HCT116 (cell line): ENCODE data around the gene MTFR1L. TPM values are rescaled to one million over a fixed set of nuclear protein-coding genes. Genes with fewer than 3 reads are reported as not detected.
A peak's percentile ranks its signal among the peaks of the same experiment; 100 is the strongest.

Source experiments
- ATAC-seq: fragments of 200-7000 bp; cut with Tn5 transposase; 2 replicates; pipeline ENCODE4 v1.9.1; 2020; ENCODE audit warnings: mild to moderate bottlenecking, moderate library complexity
- BruUV-seq: library from RNA; stranded (reverse); fragments of 400-500 nt; replicated peaks from 2 replicates; lab custom pipeline; 2021; lab: Mats Ljungman, UMichigan
- CTCF ChIA-PET: fragments of 300-600 bp; sonication (Branson Sonifier 250); formaldehyde crosslinking; loops from one replicate; lab custom pipeline; 2021; ENCODE audit warnings: antibody characterized with exemption; lab: Charles Lee
- POLR2A ChIA-PET: fragments of 300-600, 350-600 bp; sonication (Branson Sonifier 250); formaldehyde crosslinking; loops from one replicate; lab custom pipeline; 2021; ENCODE audit warnings: antibody characterized with exemption; lab: Charles Lee
- RAD21 ChIA-PET, 2 experiments: fragments of 300-600 bp; sonication (Branson Sonifier 250); formaldehyde crosslinking; loops; one replicate each; lab custom pipeline; 2023; ENCODE audit warnings: low total read pairs in 2 of 2; ENCODE audit not compliant: uncharacterized antibody in 2 of 2, unreplicated experiment in 2 of 2, low non-redundant PET in 1 of 2; lab: Charles Lee
- DNase-seq: peaks from one replicate; pipeline ENCODE4 v3.0.0-alpha.2; 2010; ENCODE audit warnings: low read depth, low spot score
- H2AFZ ChIP-seq: fragments of 200-600 bp; shearing (Covaris generic), sonication (generic); 2 replicates; pipeline ENCODE4 v1.6.1; 2017; ENCODE audit warnings: low read depth, mixed run types, mixed read lengths, antibody characterized with exemption, low read length; ENCODE audit not compliant: poor library complexity, severe bottlenecking
- H3K27ac ChIP-seq: 2 replicates; pipeline ENCODE4 v1.5.1; 2012; ENCODE audit warnings: low read depth, low read length
- H3K27me3 ChIP-seq: fragments of 200-600 bp; sonication (generic); 2 replicates; pipeline ENCODE4 v1.6.1; 2016; ENCODE audit warnings: mixed run types, low read length, mixed read lengths; ENCODE audit not compliant: insufficient read depth
- H3K36me3 ChIP-seq, 2 experiments: fragments of 200-500 bp in 1 of 2; fragments of 200-600 bp in 1 of 2; sonication (Bioruptor generic) in 1 of 2; sonication (generic) in 1 of 2; 2 replicates each; pipeline versions ENCODE4 v1.5.1 to v1.6.1; 2014 to 2016; ENCODE audit warnings: low read length in 2 of 2, inconsistent platforms in 1 of 2, mixed read lengths in 1 of 2, mixed run types in 1 of 2; ENCODE audit not compliant: insufficient read depth in 2 of 2, control insufficient read depth in 1 of 2
- H3K4me1 ChIP-seq, 2 experiments: fragments of 200-600 bp in 1 of 2; sonication (generic) in 1 of 2; 2 replicates each; pipeline versions ENCODE4 v1.5.1 to v1.6.1; 2012 to 2017; ENCODE audit warnings: low read length in 2 of 2, inconsistent platforms in 1 of 2, mild to moderate bottlenecking in 1 of 2, mixed read lengths in 1 of 2, mixed run types in 1 of 2, moderate library complexity in 1 of 2; ENCODE audit not compliant: insufficient read depth in 2 of 2, control insufficient read depth in 1 of 2
- H3K4me2 ChIP-seq: fragments of 200-600 bp; sonication (generic); 2 replicates; pipeline ENCODE4 v1.6.1; 2017; ENCODE audit warnings: mixed run types, low read length, mixed read lengths
- H3K4me3 ChIP-seq, 2 experiments: fragments of 200-600 bp in 1 of 2; sonication (generic) in 1 of 2; replicated peaks in 1 of 2; 2 replicates each; pipeline ENCODE4 v1.5.1; 2011 to 2016; ENCODE audit warnings: low read length in 2 of 2, control low read depth in 1 of 2, low read depth in 1 of 2, mild to moderate bottlenecking in 1 of 2, mixed read lengths in 1 of 2, mixed run types in 1 of 2
- H3K79me2 ChIP-seq: fragments of 200-600 bp; sonication (generic); 2 replicates; pipeline ENCODE4 v1.6.1; 2017; ENCODE audit warnings: mild to moderate bottlenecking, mixed run types, low read length, moderate library complexity, mixed read lengths; ENCODE audit not compliant: insufficient read depth
- H3K9ac ChIP-seq: fragments of 200-600 bp; sonication (generic); 2 replicates; pipeline ENCODE4 v1.6.1; 2016; ENCODE audit warnings: low read length, mixed read lengths
- H3K9me2 ChIP-seq: fragments of 200-600 bp; sonication (generic), shearing (Covaris generic); 2 replicates; pipeline ENCODE4 v1.6.1; 2017; ENCODE audit warnings: mixed run types, mild to moderate bottlenecking, moderate library complexity; ENCODE audit not compliant: insufficient read depth
- H3K9me3 ChIP-seq, 2 experiments: fragments of 200-500 bp in 1 of 2; fragments of 200-600 bp in 1 of 2; sonication (Bioruptor generic) in 1 of 2; sonication (generic) in 1 of 2; 2 replicates each; pipeline ENCODE4 v1.6.1; 2014 to 2017; ENCODE audit warnings: low read length in 2 of 2, mixed read lengths in 2 of 2, inconsistent platforms in 1 of 2, low read depth in 1 of 2, mild to moderate bottlenecking in 1 of 2, mixed run types in 1 of 2, moderate library complexity in 1 of 2; ENCODE audit not compliant: control insufficient read depth in 1 of 2, insufficient read depth in 1 of 2
- H4K20me1 ChIP-seq: fragments of 200-600 bp; sonication (generic), shearing (Covaris generic); 2 replicates; pipeline ENCODE4 v1.6.1; 2017; ENCODE audit warnings: mixed run types, mild to moderate bottlenecking, moderate library complexity; ENCODE audit not compliant: insufficient read depth
- CBX3 ChIP-seq: IDR thresholded peaks from 2 replicates; pipeline ENCODE4 v1.6.1; 2012; ENCODE audit warnings: low read depth
- EGR1 ChIP-seq: IDR thresholded peaks from 2 replicates; pipeline ENCODE4 v1.6.1; 2012; ENCODE audit warnings: low read depth
- EZH2 ChIP-seq: fragments of 200-600 bp; sonication (generic); IDR thresholded peaks from 2 replicates; pipeline ENCODE4 v1.6.1; 2017; ENCODE audit warnings: antibody characterized with exemption, mixed run types
- EZH2phosphoT487 ChIP-seq: fragments of 200-600 bp; IDR thresholded peaks from 2 replicates; pipeline ENCODE4 v1.6.1; 2018; ENCODE audit warnings: antibody characterized with exemption, borderline replicate concordance
- FOSL1 ChIP-seq: IDR thresholded peaks from 2 replicates; pipeline ENCODE4 v1.6.1; 2012; ENCODE audit warnings: low read depth
- JUND ChIP-seq: IDR thresholded peaks from 2 replicates; pipeline ENCODE4 v1.6.1; 2012
- POLR2A ChIP-seq: IDR thresholded peaks from 2 replicates; pipeline ENCODE4 v1.7.0; 2011; ENCODE audit warnings: borderline replicate concordance; ENCODE audit not compliant: insufficient read depth, insufficient read length; ENCODE audit errors: extremely low read depth
- POLR2AphosphoS5 ChIP-seq: IDR thresholded peaks from 2 replicates; pipeline ENCODE4 v1.6.1; 2011; ENCODE audit warnings: mild to moderate bottlenecking, low read depth, low read length, moderate library complexity
- RAD21 ChIP-seq: IDR thresholded peaks from 2 replicates; pipeline ENCODE4 v1.6.1; 2012; ENCODE audit warnings: low read depth, mild to moderate bottlenecking
- SP1 ChIP-seq: IDR thresholded peaks from 2 replicates; pipeline ENCODE4 v1.6.1; 2012; ENCODE audit warnings: low read depth
- TCF7L2 ChIP-seq: IDR thresholded peaks from 2 replicates; pipeline ENCODE4 v1.7.0; 2011; ENCODE audit warnings: borderline replicate concordance, inconsistent platforms; ENCODE audit not compliant: insufficient read depth, insufficient read length; ENCODE audit errors: extremely low read depth
- YY1 ChIP-seq: IDR thresholded peaks from 2 replicates; pipeline ENCODE4 v1.6.1; 2011; ENCODE audit warnings: low read length, low read depth, moderate library complexity, mild to moderate bottlenecking; ENCODE audit not compliant: insufficient replicate concordance; ENCODE audit errors: extremely low read depth
- ZFX ChIP-seq: fragments of 450-650 bp; IDR thresholded peaks from 2 replicates; pipeline ENCODE4 v1.6.1; 2017
- ZNF274 ChIP-seq: fragments of 200-500 bp; sonication (Bioruptor generic); IDR thresholded peaks from 2 replicates; pipeline ENCODE4 v1.6.1; 2014; ENCODE audit warnings: mild to moderate bottlenecking, low read depth, low read length, inconsistent platforms
- intact Hi-C: fragments of 100-400 bp; cut with micrococcal nuclease; formaldehyde crosslinking; loops from 2 replicates; pipeline ENCODE4 v1.10.0; 2022
- total RNA-seq: library from RNA; stranded (reverse); gene quantifications from one replicate; pipeline ENCODE4 v1.2.1, GENCODE V29; 2021; ENCODE audit not compliant: unreplicated experiment
- TF ChIP-seq, protein P1 (sequence below): IDR thresholded peaks from 2 replicates; pipeline ENCODE4 v1.6.1; 2012; ENCODE audit warnings: low read depth
- TF ChIP-seq, protein P2 (sequence below), 3 experiments: fragments of 200-600 bp in 1 of 3; sonication (generic) in 1 of 3; IDR thresholded peaks in 2 of 3; conservative IDR thresholded peaks in 1 of 3; 2 replicates each; pipeline ENCODE4 v1.5.1; 2012 to 2017; ENCODE audit warnings: low read depth in 2 of 3, low read length in 2 of 3, antibody characterized with exemption in 1 of 3, borderline replicate concordance in 1 of 3, control low read depth in 1 of 3, mild to moderate bottlenecking in 1 of 3, mixed read lengths in 1 of 3, mixed run types in 1 of 3, moderate library complexity in 1 of 3; ENCODE audit not compliant: insufficient read depth in 1 of 3
- TF ChIP-seq, protein P3 (sequence below): IDR thresholded peaks from 2 replicates; pipeline ENCODE4 v1.6.1; 2011; ENCODE audit warnings: mild to moderate bottlenecking, low read length, moderate library complexity; ENCODE audit not compliant: insufficient replicate concordance; ENCODE audit errors: extremely low read depth
- TF ChIP-seq, protein P4 (sequence below): IDR thresholded peaks from 2 replicates; pipeline ENCODE4 v1.6.1; 2012
- TF ChIP-seq, protein P5 (sequence below): IDR thresholded peaks from 2 replicates; pipeline ENCODE4 v1.6.1; 2012

The MTFR1L gene
- total RNA-seq, 1 experiment from 2014 or later = 35.8 TPM

DNA sequence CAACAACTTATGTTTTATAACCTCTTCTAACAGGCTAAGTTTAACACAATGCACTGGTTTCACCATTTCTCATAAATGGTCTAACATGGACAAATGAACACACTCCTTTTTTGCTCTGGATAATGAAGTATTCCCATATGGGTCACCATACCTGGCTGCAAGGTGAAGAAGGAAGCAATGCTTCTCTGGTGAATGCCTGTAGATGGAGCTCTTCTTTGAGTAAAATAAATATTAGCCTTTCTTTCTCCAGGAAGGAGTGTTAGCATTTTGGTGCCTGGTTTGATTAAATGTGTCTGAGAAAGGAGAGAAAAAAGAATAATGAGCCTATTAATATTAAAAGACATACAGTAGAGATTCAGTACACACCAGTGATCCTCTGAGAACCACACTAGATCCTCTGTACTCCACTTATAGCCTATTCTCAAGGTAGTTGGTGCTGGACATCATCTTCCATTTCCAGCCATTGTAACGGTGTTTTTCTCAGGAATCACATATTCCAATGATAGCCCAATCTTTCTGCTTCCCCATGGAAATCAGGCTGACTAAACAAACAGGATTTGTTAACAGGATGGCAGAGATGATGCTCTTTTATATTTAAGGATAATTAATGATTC is 17.6 kb downstream of the MTFR1L start:
- Histone ChIP-seq H3K9ac (no peak overlapping the region), H4K20me1 (no peaks in the 10 kb centered on the region), H3K79me2 (peaks cover 92% of the 10 kb centered on the region), H3K27me3 (no peaks in the 10 kb centered on the region), H3K4me2 (no peak overlapping the region), H2AFZ (no peak overlapping the region), H3K4me3 (no peak overlapping the region), H3K27ac (no peak overlapping the region), H3K9me2 (no peaks in the 10 kb centered on the region), H3K36me3 (peaks cover 15 to 22% of the 10 kb centered on the region in 2 experiments; a peak in 3 of 4 replicates), H3K4me1 (peaks cover 0 to 3% of the 10 kb centered on the region in 2 experiments; a peak in 1 of 4 replicates), H3K9me3 (no peaks in the 10 kb centered on the region)
- intact Hi-C loops = loop anchor here (1.0 kb wide), 2 partner anchors 53 to 161 kb away; partner anchors contain the start of gene PAFAH2
- POLR2A ChIA-PET = interaction anchor here (1.5 kb wide), 1 partner anchor 12 kb away, joined by 3 read pairs; no protein-coding TSS in a partner anchor
- ATAC-seq (peak; percentile 88), DNase-seq (no peak)
- CTCF ChIA-PET = interaction anchor here (0.7 to 1.3 kb wide), 9 partner anchors 8 to 554 kb away, joined by 3 to 7 read pairs (median 3); partner anchors contain the start of genes MTFR1L, PAFAH2 and PAQR7
- no TSS peak for BruUV-seq
- RAD21 ChIA-PET = interaction anchor here in 1 of 2 experiments (1.0 kb wide), 1 partner anchor 53 kb away, joined by 3 read pairs; no protein-coding TSS in a partner anchor
- TF ChIP-seq ZNF274 (no peak), FOSL1 (no peak), POLR2A (no peak), EZH2phosphoT487 (no peak), YY1 (peak; percentile 7), EGR1 (no peak), EZH2 (no peak), POLR2AphosphoS5 (no peak), SP1 (no peak), TCF7L2 (no peak), CBX3 (no peak), JUND (no peak), RAD21 (peak; percentile 82), ZFX (no peak)
- TF ChIP-seq, protein P1, sequence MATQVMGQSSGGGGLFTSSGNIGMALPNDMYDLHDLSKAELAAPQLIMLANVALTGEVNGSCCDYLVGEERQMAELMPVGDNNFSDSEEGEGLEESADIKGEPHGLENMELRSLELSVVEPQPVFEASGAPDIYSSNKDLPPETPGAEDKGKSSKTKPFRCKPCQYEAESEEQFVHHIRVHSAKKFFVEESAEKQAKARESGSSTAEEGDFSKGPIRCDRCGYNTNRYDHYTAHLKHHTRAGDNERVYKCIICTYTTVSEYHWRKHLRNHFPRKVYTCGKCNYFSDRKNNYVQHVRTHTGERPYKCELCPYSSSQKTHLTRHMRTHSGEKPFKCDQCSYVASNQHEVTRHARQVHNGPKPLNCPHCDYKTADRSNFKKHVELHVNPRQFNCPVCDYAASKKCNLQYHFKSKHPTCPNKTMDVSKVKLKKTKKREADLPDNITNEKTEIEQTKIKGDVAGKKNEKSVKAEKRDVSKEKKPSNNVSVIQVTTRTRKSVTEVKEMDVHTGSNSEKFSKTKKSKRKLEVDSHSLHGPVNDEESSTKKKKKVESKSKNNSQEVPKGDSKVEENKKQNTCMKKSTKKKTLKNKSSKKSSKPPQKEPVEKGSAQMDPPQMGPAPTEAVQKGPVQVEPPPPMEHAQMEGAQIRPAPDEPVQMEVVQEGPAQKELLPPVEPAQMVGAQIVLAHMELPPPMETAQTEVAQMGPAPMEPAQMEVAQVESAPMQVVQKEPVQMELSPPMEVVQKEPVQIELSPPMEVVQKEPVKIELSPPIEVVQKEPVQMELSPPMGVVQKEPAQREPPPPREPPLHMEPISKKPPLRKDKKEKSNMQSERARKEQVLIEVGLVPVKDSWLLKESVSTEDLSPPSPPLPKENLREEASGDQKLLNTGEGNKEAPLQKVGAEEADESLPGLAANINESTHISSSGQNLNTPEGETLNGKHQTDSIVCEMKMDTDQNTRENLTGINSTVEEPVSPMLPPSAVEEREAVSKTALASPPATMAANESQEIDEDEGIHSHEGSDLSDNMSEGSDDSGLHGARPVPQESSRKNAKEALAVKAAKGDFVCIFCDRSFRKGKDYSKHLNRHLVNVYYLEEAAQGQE = no peak
- TF ChIP-seq, protein P2, sequence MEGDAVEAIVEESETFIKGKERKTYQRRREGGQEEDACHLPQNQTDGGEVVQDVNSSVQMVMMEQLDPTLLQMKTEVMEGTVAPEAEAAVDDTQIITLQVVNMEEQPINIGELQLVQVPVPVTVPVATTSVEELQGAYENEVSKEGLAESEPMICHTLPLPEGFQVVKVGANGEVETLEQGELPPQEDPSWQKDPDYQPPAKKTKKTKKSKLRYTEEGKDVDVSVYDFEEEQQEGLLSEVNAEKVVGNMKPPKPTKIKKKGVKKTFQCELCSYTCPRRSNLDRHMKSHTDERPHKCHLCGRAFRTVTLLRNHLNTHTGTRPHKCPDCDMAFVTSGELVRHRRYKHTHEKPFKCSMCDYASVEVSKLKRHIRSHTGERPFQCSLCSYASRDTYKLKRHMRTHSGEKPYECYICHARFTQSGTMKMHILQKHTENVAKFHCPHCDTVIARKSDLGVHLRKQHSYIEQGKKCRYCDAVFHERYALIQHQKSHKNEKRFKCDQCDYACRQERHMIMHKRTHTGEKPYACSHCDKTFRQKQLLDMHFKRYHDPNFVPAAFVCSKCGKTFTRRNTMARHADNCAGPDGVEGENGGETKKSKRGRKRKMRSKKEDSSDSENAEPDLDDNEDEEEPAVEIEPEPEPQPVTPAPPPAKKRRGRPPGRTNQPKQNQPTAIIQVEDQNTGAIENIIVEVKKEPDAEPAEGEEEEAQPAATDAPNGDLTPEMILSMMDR (IDR thresholded peaks at IDR 0.05 in 2 of 3, conservative IDR thresholded peaks at IDR 0.05 in 1 of 3; ENCODE audit: borderline replicate concordance in 1 of 3, insufficient read depth in 1 of 3, low read depth in 2 of 3, low read length in 2 of 3) = peak; percentile 69 to 70 (median 70)
- TF ChIP-seq, protein P3, sequence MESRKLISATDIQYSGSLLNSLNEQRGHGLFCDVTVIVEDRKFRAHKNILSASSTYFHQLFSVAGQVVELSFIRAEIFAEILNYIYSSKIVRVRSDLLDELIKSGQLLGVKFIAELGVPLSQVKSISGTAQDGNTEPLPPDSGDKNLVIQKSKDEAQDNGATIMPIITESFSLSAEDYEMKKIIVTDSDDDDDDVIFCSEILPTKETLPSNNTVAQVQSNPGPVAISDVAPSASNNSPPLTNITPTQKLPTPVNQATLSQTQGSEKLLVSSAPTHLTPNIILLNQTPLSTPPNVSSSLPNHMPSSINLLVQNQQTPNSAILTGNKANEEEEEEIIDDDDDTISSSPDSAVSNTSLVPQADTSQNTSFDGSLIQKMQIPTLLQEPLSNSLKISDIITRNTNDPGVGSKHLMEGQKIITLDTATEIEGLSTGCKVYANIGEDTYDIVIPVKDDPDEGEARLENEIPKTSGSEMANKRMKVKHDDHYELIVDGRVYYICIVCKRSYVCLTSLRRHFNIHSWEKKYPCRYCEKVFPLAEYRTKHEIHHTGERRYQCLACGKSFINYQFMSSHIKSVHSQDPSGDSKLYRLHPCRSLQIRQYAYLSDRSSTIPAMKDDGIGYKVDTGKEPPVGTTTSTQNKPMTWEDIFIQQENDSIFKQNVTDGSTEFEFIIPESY = no peak
- TF ChIP-seq, protein P4, sequence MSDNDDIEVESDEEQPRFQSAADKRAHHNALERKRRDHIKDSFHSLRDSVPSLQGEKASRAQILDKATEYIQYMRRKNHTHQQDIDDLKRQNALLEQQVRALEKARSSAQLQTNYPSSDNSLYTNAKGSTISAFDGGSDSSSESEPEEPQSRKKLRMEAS = no peak
- TF ChIP-seq, protein P5, sequence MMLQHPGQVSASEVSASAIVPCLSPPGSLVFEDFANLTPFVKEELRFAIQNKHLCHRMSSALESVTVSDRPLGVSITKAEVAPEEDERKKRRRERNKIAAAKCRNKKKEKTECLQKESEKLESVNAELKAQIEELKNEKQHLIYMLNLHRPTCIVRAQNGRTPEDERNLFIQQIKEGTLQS = no peak
